Stimulated activated CD4-positive, alpha-beta T cell treated with anti-CD3 and anti-CD28 coated beads, Interleukin-2, amount 100 ng/mL, for 24 hours (primary cell): Measurements from ENCODE around the gene TENM4.
"Not testable (repeated sequence)": the region's sequence is repeated elsewhere in the genome, so short reads cannot be mapped to it uniquely, and the experiment has no call there.

ENCODE experiments used
- DNase-seq, 2 donors: peaks; one replicate each; pipeline ENCODE4 v3.0.0-alpha.2; 2020

The TENM4 gene

DNA sequence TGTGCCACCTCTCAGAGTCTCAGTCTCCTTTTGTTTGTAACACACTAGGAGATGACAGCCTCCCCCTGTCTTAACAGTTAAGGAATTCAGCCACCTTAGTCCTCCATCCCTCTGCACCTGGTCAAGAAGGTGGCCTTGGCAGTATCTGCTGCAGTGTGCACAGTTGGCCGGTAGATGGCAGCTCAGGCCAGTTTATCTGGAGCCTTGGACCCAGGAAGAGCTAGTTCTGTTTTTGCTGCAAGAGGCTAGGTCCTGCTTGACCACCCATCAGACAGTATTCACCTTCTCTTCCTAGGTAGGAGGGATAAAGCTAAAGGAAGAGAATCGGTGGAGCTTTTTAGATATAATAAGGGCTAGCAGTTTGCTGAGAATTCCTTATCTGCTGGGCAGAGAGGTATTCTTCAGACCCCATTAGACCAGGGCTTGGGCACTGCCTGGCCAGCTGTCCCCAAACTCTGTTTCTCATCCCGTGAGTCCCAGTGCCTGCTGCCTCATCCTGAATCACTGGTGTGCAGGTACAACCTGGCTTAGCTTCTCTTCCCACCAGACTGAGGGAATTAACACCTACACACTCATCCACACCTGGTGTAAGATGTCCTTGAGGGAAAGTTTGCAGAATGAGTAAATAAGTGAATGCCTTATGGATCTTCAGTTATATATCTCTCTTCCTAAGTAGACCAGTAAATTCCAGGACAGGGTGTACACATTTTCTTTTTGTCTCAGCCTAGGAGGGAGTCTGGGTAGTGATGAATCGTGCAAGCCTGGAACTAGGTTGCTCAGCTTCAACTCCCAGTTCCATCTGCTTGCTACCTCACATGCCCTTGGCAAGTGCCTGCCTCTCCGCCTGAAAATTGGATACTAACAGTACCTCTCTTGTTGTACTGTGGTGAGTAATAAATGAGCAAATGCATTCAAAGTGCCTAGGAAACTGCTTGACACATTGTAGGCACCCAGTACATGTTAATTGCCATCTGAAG lies 795.3 kb downstream of the TENM4 start:
- DNase-seq, result peak; percentile 69 to 75

DNA sequence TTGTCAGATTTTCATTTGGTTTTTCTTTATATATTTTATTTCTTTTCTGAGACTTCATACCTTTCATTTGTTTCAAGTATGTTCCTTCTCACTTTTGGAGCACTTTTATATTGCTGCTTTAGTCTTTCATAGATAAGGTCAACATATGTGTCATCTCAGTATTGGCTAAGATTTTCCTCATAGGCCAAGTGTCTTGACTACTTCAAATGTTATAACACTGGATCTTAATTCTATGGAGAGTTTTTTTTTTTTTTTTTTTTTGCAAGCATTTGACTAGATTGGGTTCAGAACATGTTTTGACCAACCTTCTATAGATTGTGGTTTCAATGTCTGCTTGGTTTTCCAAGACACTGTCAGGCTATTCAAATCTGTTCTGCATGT lies 797.2 kb downstream of the TENM4 start:
- no peak for DNase-seq

- no peak for DNase-seq
These were observed 797.7 kb downstream of the TENM4 start for GRCh38 chr11:78642979-78643675.

- DNase-seq, result no peak
These were observed 799.3 kb downstream of the TENM4 start for GRCh38 chr11:78641541-78641940.

DNA sequence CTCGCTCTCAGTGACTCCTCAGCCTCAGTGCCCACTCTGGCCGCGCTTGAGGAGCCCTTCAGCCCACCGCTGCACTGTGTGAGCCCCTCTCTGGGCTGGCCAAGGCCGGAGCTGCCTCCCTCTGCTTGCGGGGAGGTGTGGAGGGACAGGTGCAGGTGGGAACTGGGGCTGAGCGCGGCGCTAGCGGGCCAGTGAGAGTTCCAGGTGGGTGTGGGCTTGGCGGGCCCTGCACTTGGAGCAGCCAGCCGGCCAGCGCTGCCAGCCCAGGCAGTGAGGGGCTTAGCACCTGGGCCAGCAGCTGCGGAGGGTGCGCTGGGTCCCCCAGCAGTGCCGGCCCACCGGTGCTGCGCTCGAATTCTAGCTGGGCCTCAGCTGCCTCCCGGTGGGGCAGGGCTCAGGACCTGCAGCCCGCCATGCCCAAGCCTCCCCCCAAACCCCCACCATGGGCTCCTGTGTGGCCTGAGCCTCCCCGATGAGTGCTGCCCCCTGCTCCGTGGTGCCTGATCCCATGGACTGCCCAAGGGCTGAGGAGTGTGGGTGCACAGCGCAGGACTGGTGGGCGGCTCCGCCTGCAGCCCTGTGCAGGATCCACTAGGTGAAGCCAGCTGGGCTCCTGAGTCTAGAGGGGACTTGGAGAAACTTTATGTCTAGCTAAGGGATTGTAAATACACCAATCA lies 802.0 kb downstream of the TENM4 start:
- no peak for DNase-seq

DNA sequence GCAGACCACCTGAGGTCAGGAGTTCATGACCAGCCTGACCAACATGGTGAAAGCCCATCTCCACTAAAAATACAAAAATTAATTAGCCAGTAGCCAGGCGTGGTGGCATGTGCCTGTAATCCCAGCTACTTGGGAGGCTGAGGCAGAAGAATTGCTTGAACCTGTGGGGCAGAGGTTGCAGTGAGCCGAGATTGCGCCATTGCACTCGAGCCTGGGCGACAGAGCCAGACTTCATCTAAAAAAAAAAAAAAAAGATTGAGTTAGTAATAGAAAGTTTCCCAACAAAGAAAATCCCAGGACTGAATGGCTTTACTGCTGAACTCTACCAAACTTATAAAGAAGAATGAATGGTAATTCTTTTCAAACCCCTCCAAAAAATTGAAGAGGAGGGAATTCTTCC lies 803.3 kb downstream of the TENM4 start:
- not testable (repeated sequence) for DNase-seq

DNA sequence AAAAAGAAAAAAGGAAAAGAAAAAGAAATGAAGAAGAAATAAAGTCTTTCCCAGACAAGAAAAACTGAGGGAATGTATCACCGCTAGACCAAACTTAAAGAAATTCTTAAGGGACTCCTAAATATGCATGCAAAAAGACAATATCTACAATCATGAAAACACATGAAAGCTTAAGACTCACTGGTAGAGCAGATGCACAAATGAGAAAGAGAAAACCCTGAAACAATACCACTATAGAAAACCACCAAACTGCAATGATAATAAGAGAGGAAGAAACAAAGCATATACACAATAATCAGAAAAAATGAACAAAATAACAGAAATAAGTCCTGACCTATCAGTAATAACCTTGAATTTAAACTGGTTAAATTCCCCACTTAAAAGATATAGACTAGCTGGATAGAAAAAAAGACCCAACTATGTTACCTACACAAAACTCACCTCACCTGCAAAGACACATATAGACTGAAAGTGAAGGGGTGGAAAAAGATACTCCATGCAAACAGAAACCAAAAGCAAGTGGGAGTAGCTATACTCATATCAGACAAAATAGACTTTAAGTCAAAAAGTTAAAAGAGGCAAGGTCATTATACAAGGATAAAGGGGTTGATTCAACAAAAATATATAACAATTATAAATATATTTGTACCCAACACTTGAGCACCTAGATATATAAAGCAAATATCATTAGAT lies 804.9 kb downstream of the TENM4 start:
- no peak for DNase-seq

GRCh38 chr11:78633516-78634310 lies 807.1 kb downstream of the TENM4 start:
- no peak for DNase-seq

DNA sequence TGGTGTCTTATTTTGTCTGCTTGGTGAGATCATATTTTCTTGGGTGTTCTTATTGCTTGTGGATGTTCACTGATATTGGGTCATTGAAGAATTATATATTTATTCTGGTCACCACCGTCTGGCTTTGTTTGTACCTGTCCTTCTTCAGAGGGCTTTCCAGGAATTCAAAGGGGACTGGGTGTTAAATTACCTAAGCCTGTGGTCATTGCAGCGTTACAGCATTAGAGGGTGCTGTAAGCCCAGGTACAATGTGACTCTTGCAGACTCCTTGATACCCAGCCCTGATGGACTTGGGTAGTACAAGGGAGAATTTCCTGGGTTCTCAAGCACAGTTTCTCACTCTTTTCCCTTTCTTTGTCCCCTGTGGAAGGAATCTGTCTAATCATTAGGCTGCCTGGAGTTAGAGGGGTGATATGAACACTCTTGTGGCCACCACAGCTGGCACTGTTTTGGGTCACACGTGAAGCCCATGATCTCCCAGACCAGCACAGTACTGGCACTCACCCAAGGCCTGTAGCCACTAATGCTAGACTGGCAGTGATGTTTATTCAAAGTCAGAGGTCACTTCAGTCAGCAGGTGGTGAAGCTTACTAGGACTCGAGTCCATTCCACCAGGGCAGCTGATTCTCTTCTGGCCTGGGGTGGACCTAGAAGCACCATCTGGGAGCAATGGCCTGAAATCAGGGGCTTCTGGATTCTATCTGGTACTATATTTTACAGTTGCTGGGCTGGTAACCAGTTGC lies 810.1 kb downstream of the TENM4 start:
- no peak for DNase-seq

GRCh38 chr11:78630155-78630554 lies 810.7 kb downstream of the TENM4 start:
- no peak for DNase-seq

GRCh38 chr11:78622666-78623065 lies 818.2 kb downstream of the TENM4 start:
- DNase-seq, result no peak

- DNase-seq, result no peak
These were observed 820.7 kb downstream of the TENM4 start for GRCh38 chr11:78620159-78620558.

DNA sequence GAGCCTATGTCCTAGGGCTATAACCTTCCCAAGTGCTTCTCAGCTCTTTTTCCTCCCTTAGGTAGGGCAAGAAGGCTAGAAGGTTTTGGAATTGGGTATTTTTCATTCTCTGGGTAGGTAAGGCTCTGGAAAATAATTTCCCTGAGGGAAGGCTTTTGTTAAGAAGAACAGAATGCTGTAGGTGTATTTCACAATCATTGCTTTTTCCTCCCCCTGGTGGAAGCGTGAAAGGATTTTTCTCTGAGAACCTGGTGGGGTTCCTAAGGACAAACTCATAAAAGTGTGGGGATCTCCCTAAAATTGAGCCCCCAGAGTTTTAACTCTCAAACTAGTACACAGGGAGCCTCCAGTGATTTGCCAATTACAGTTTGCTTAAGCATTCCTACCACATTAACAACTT lies 825.1 kb downstream of the TENM4 start:
- DNase-seq, result no peak

- DNase-seq, result no peak
These were observed 827.4 kb downstream of the TENM4 start for GRCh38 chr11:78613378-78613813.

GRCh38 chr11:78612721-78613377 lies 828.0 kb downstream of the TENM4 start:
- no peak for DNase-seq

GRCh38 chr11:78609321-78609720 lies 831.5 kb downstream of the TENM4 start:
- not testable (repeated sequence) for DNase-seq

GRCh38 chr11:78607696-78608095 lies 833.1 kb downstream of the TENM4 start:
- no peak for DNase-seq

GRCh38 chr11:78606667-78607066 lies 834.2 kb downstream of the TENM4 start:
- DNase-seq, result no peak

- DNase-seq, result no peak
These were observed 835.5 kb downstream of the TENM4 start for GRCh38 chr11:78605296-78605695.

DNA sequence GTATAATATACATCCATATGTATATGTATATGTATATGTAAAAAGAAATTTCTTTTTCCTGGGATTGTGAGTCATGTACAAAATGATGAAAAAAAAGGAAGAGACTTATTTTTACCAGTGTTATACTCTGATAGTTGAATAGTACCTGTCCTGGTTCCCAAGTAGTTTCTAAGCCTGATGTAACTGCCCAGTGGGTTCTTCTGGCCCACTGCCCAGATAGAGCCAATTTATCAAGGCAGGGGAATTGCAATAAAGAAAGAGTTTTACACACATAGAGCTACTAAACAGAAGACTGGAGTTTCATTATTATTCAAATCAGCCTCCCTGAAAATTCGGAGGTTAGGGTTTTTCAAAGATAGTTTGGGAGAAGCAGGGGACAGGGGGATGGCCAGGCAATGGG lies 837.0 kb downstream of the TENM4 start:
- no peak for DNase-seq
